ENCODE measurements around the gene CRAMP1. TPM values are rescaled to one million over a fixed set of nuclear protein-coding genes. Genes with fewer than 3 reads are reported as not detected.

The CRAMP1 gene
- total and polyA plus RNA-seq, 10 donors = 3.0 to 32.4 (median 17.2) TPM

DNA sequence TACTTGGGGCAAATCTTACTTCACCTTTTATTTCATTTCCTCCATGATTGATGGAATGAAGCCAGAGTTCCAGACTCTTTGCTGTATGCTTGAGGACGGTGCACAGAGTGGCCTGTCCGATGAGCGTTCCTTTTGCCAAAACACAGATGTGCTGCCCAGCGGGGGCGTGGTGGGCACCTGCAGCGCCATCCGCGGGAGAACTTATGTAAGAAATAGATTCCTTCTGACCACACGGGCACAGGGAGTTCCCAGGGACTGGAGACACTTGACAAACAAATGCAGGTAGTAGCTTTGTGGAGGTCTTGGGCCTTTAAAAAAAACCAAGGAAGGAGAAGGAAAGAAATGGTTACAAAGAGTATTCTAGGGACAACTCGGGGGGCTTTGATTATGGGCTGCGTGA is 30.6 kb downstream of the CRAMP1 start:
- Histone ChIP-seq H3K4me3 (no peak overlapping the region), H3K4me1 (peaks cover 0 to 55% (median 17%) of the 10 kb centered on the region in 6 donors), H3K27me3 (replicated peaks in 1 of 7) (no peaks in the 10 kb centered on the region), H3K9me3 (no peaks in the 10 kb centered on the region), H3K36me3 (peaks cover 4 to 99% (median 65%) of the 10 kb centered on the region in 6 donors), H3K27ac (no peak overlapping the region)
- TF ChIP-seq POLR2A (IDR thresholded peaks at IDR 0.05) = no peak
- TF ChIP-seq, protein P1, sequence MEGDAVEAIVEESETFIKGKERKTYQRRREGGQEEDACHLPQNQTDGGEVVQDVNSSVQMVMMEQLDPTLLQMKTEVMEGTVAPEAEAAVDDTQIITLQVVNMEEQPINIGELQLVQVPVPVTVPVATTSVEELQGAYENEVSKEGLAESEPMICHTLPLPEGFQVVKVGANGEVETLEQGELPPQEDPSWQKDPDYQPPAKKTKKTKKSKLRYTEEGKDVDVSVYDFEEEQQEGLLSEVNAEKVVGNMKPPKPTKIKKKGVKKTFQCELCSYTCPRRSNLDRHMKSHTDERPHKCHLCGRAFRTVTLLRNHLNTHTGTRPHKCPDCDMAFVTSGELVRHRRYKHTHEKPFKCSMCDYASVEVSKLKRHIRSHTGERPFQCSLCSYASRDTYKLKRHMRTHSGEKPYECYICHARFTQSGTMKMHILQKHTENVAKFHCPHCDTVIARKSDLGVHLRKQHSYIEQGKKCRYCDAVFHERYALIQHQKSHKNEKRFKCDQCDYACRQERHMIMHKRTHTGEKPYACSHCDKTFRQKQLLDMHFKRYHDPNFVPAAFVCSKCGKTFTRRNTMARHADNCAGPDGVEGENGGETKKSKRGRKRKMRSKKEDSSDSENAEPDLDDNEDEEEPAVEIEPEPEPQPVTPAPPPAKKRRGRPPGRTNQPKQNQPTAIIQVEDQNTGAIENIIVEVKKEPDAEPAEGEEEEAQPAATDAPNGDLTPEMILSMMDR (IDR thresholded peaks at IDR 0.05 in 8 of 11, conservative IDR thresholded peaks at IDR 0.05 in 3 of 11) = no peak
- 94 to 97% (median 95%) methylated on average over 11 of the region's 11 CpGs for WGBS, 5 donors
- no peak for DNase-seq
- intact Hi-C loops (cut with DNase I; ENCODE audit: low total_unique reads) = no loop called here

DNA sequence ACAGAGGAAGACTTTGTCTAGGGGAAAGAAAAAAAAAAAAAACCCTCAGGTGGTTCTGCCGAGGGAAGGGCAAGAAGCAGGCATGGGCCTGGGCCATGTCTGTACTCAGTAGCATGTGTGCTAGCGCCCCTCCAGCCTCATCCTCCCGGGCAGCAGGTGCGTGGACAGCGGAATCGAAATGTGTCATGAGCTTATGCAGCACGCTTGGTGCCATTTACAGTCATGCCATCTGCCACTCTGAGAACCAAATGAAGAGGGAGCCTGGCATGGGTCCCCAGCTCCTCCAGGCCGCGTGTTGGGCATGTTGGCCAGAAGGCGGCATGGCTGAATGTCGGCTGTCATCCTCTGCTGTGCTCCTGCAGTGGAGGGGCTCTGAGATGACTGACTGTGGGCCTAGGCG is 31.4 kb downstream of the CRAMP1 start:
- TF ChIP-seq POLR2AphosphoS5 (IDR thresholded peaks at IDR 0.05) (peak in 1 of 3 donors; percentile 22), POLR2A (IDR thresholded peaks at IDR 0.05) (no peak)
- TF ChIP-seq, protein P1 (IDR thresholded peaks at IDR 0.05 in 8 of 11, conservative IDR thresholded peaks at IDR 0.05 in 3 of 11) = no peak
- Histone ChIP-seq H3K4me1 (peaks cover 0 to 62% (median 21%) of the 10 kb centered on the region in 6 donors), H3K27me3 (replicated peaks in 1 of 7) (no peaks in the 10 kb centered on the region), H3K27ac (no peak overlapping the region), H3K4me3 (no peak overlapping the region), H3K36me3 (peaks cover 4 to 99% (median 57%) of the 10 kb centered on the region in 6 donors), H3K9me3 (no peaks in the 10 kb centered on the region)
- intact Hi-C loops (cut with DNase I; ENCODE audit: low total_unique reads) = no loop called here
- no peak for DNase-seq
- 94 to 99% (median 97%) methylated on average over 8 to 12 of the region's 12 CpGs for WGBS, 5 donors

DNA sequence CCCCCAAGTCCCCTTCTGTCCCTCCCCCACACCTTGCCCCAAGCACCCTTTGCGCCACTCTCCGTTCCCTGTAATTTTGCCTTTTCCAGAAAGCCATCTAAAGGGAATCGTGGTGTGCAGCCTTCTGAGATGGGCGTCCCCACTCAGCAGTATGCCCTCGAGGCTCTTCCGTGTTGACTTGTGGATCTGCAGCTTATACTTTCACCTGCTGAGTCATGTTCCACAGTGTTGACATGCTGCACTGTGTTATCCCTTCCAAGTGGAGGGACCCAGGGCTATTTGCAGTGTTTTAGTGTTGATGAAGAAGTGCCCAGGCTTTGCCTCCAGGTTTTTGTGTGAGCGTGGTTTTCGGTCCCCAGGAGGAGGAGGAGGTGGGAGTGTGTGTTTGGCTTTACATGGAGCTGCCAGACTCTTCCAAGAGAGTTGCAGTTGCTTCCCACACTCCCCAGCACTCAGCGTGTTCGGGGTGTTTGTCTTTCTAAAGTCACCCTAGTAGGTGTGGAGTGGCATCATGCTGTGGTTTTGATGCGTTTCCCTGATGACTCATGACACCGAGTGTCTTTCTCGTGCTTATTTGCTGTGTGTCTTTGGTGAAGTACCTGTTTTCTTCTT is 33.9 kb downstream of the CRAMP1 start:
- no peak for DNase-seq
- TF ChIP-seq POLR2AphosphoS5 (IDR thresholded peaks at IDR 0.05) = no peak
- TF ChIP-seq, protein P1 (IDR thresholded peaks at IDR 0.05 in 8 of 11, conservative IDR thresholded peaks at IDR 0.05 in 3 of 11) = no peak
- TF ChIP-seq POLR2A (IDR thresholded peaks at IDR 0.05) = no peak
- intact Hi-C loops (cut with DNase I; ENCODE audit: low total_unique reads) = no loop called here
- H3K36me3 ChIP-seq = peaks cover 4 to 99% (median 39%) of the 10 kb centered on the region in 6 donors
- no peak overlapping the region for H3K4me3 ChIP-seq
- no peaks in the 10 kb centered on the region for H3K27me3 ChIP-seq (replicated peaks in 1 of 7)
- no peaks in the 10 kb centered on the region for H3K9me3 ChIP-seq
- peak overlapping the region in 2 of 8 donors; percentile 26 to 37 for H3K27ac ChIP-seq
- WGBS, 5 donors = 43 to 62% (median 54%) methylated on average over 13 of the region's 13 CpGs
- H3K4me1 ChIP-seq = peaks cover 0 to 52% (median 12%) of the 10 kb centered on the region in 6 donors

DNA sequence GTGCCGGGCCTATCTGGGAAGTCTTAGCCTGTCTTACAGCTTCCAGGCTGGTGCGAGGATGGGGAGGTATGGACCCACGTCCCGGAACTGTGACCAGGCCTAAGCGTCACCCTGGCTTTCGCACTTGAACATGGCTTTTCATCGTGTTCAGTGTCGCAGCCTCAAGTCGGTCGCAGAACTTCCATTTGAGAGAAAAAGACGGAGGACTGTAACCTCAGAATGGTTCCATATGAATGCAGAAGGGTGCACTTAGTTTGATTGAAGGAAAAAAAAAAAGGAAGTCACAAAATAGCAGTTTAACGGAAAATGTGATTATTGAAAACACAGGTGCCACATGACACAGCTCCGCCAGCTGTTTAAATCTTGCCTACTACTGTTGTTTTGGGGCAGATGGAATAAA is 35.7 kb downstream of the CRAMP1 start:
- peaks cover 4 to 96% (median 29%) of the 10 kb centered on the region in 6 donors for H3K36me3 ChIP-seq

More for the DNA sequence above, 35.7 kb downstream of the CRAMP1 start:
- Histone ChIP-seq H3K27me3 (replicated peaks in 1 of 7) (no peaks in the 10 kb centered on the region), H3K4me1 (peaks cover 0 to 52% (median 11%) of the 10 kb centered on the region in 6 donors), H3K4me3 (no peak overlapping the region), H3K9me3 (no peaks in the 10 kb centered on the region), H3K27ac (peak overlapping the region in 3 of 8 donors; percentile 33 to 51 (median 39))
- TF ChIP-seq POLR2AphosphoS5 (IDR thresholded peaks at IDR 0.05) = no peak
- no peak for TF ChIP-seq POLR2A (IDR thresholded peaks at IDR 0.05)
- TF ChIP-seq, protein P1 (IDR thresholded peaks at IDR 0.05 in 8 of 11, conservative IDR thresholded peaks at IDR 0.05 in 3 of 11) = no peak
- intact Hi-C loops (cut with DNase I; ENCODE audit: low total_unique reads) = no loop called here
- DNase-seq = no peak
- WGBS, 5 donors = 47 to 67% (median 54%) methylated on average over 13 of the region's 13 CpGs
